ENCODE measurements around the gene NELL2. TPM values are rescaled to one million over a fixed set of nuclear protein-coding genes. Genes with fewer than 3 reads are reported as not detected.

Gene NELL2
- total RNA-seq, 1 experiment from 2014 or later: 1.1 TPM

DNA sequence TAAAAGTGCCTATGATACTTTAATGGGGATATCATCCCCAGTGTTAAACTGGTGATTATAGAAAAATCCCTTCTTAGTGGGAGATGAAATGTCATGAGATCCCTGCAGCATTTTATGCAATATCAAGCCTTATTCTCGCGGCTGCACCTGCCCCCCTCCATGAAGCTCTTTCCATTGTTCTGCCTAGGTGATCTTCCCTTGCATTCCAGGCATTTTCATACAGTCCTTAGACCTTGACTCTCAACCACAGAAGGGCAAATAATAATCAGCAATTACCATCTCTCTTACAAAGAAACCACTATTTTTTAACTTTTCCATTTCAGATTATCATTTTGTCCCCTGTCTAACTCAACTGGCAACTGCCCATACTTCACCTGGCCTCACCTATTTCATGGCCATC is 352.3 kb downstream of the NELL2 start:
- no peak for DNase-seq (ENCODE audit: low read depth, low spot score)
- Histone ChIP-seq H4K20me1 (ENCODE audit: insufficient read depth) (no peaks in the 10 kb centered on the region), H3K27ac (ENCODE audit: low read depth, low read length) (no peak overlapping the region), H3K27me3 (ENCODE audit: insufficient read depth, low read length) (no peaks in the 10 kb centered on the region), H3K79me2 (ENCODE audit: insufficient read depth, low read length) (no peaks in the 10 kb centered on the region), H3K9me2 (ENCODE audit: insufficient read depth) (no peaks in the 10 kb centered on the region), H3K4me3 (replicated peaks in 1 of 2; ENCODE audit: low read depth in 1 of 2, low read length in 2 of 2) (no peak overlapping the region), H3K36me3 (ENCODE audit: control insufficient read depth in 1 of 2, insufficient read depth in 2 of 2, low read length in 2 of 2) (no peaks in the 10 kb centered on the region), H2AFZ (ENCODE audit: low read depth, low read length, poor library complexity, severe bottlenecking) (no peak overlapping the region), H3K9ac (ENCODE audit: low read length) (no peak overlapping the region), H3K9me3 (ENCODE audit: control insufficient read depth in 1 of 2, insufficient read depth in 1 of 2, low read depth in 1 of 2, low read length in 2 of 2) (no peaks in the 10 kb centered on the region), H3K4me1 (ENCODE audit: control insufficient read depth in 1 of 2, insufficient read depth in 2 of 2, low read length in 2 of 2) (no peaks in the 10 kb centered on the region), H3K4me2 (ENCODE audit: low read length) (no peak overlapping the region)
- ATAC-seq: no peak
- BruUV-seq (replicated peaks): no TSS peak
- intact Hi-C loops (cut with micrococcal nuclease): no loop called here
- TF ChIP-seq, protein P1, sequence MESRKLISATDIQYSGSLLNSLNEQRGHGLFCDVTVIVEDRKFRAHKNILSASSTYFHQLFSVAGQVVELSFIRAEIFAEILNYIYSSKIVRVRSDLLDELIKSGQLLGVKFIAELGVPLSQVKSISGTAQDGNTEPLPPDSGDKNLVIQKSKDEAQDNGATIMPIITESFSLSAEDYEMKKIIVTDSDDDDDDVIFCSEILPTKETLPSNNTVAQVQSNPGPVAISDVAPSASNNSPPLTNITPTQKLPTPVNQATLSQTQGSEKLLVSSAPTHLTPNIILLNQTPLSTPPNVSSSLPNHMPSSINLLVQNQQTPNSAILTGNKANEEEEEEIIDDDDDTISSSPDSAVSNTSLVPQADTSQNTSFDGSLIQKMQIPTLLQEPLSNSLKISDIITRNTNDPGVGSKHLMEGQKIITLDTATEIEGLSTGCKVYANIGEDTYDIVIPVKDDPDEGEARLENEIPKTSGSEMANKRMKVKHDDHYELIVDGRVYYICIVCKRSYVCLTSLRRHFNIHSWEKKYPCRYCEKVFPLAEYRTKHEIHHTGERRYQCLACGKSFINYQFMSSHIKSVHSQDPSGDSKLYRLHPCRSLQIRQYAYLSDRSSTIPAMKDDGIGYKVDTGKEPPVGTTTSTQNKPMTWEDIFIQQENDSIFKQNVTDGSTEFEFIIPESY (IDR thresholded peaks at IDR 0.05; ENCODE audit: extremely low read depth, insufficient replicate concordance, low read length): no peak
- TF ChIP-seq CBX3 (IDR thresholded peaks at IDR 0.05; ENCODE audit: low read depth) (no peak), SP1 (IDR thresholded peaks at IDR 0.05; ENCODE audit: low read depth) (no peak), EGR1 (IDR thresholded peaks at IDR 0.05; ENCODE audit: low read depth) (no peak)
- TF ChIP-seq, protein P2, sequence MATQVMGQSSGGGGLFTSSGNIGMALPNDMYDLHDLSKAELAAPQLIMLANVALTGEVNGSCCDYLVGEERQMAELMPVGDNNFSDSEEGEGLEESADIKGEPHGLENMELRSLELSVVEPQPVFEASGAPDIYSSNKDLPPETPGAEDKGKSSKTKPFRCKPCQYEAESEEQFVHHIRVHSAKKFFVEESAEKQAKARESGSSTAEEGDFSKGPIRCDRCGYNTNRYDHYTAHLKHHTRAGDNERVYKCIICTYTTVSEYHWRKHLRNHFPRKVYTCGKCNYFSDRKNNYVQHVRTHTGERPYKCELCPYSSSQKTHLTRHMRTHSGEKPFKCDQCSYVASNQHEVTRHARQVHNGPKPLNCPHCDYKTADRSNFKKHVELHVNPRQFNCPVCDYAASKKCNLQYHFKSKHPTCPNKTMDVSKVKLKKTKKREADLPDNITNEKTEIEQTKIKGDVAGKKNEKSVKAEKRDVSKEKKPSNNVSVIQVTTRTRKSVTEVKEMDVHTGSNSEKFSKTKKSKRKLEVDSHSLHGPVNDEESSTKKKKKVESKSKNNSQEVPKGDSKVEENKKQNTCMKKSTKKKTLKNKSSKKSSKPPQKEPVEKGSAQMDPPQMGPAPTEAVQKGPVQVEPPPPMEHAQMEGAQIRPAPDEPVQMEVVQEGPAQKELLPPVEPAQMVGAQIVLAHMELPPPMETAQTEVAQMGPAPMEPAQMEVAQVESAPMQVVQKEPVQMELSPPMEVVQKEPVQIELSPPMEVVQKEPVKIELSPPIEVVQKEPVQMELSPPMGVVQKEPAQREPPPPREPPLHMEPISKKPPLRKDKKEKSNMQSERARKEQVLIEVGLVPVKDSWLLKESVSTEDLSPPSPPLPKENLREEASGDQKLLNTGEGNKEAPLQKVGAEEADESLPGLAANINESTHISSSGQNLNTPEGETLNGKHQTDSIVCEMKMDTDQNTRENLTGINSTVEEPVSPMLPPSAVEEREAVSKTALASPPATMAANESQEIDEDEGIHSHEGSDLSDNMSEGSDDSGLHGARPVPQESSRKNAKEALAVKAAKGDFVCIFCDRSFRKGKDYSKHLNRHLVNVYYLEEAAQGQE (IDR thresholded peaks at IDR 0.05; ENCODE audit: low read depth): no peak
- RAD21 ChIA-PET (ENCODE audit: low non-redundant PET in 1 of 2, low total read pairs in 2 of 2, uncharacterized antibody in 2 of 2, unreplicated experiment in 2 of 2): no interaction called here
- POLR2A ChIA-PET: no interaction called here
- CTCF ChIA-PET: no interaction called here

All from HCT116 (cell line).